DND-41 (cell line): ENCODE data around the gene SPNS3.

Experiments
- ATAC-seq: fragments of 200-7000 bp; cut with Tn5 transposase; 3 replicates; pipeline ENCODE4 v1.9.1; 2021; ENCODE audit warnings: low read depth; ENCODE audit not compliant: insufficient read depth
- DNase-seq: peaks from one replicate; pipeline ENCODE4 v3.0.0-alpha.2; 2020
- H2AFZ ChIP-seq: 2 replicates; pipeline ENCODE4 v1.6.0; 2012; ENCODE audit warnings: low read depth, low read length
- H3K27ac ChIP-seq: 2 replicates; pipeline ENCODE4 v1.5.1; 2012; ENCODE audit warnings: low read length, inconsistent platforms
- H3K27me3 ChIP-seq: fragments of 200-600 bp; sonication (generic); 2 replicates; pipeline ENCODE4 v1.6.0; 2012; ENCODE audit warnings: low read length, mild to moderate bottlenecking, inconsistent platforms; ENCODE audit not compliant: insufficient read depth, poor library complexity
- H3K36me3 ChIP-seq: 2 replicates; pipeline ENCODE4 v1.5.1; 2012; ENCODE audit warnings: low read length, inconsistent platforms; ENCODE audit not compliant: insufficient read depth
- H3K4me1 ChIP-seq: 2 replicates; pipeline ENCODE4 v1.5.1; 2012; ENCODE audit warnings: mild to moderate bottlenecking, low read length; ENCODE audit not compliant: insufficient read depth
- H3K4me2 ChIP-seq: 2 replicates; pipeline ENCODE4 v1.6.0; 2012; ENCODE audit warnings: mild to moderate bottlenecking, moderate library complexity, low read length, inconsistent platforms; ENCODE audit not compliant: insufficient read depth
- H3K4me3 ChIP-seq, 2 experiments: fragments of 200-600 bp in 1 of 2; shearing (Covaris generic) in 1 of 2; 2 replicates each; pipeline ENCODE4 v1.5.1; 2012 to 2016; ENCODE audit warnings: inconsistent platforms in 2 of 2, low read length in 2 of 2, mild to moderate bottlenecking in 2 of 2, low read depth in 1 of 2, moderate library complexity in 1 of 2
- H3K79me2 ChIP-seq: 2 replicates; pipeline ENCODE4 v1.6.0; 2012; ENCODE audit warnings: low read length, inconsistent platforms; ENCODE audit not compliant: insufficient read depth
- H3K9ac ChIP-seq: 2 replicates; pipeline ENCODE4 v1.6.0; 2012; ENCODE audit warnings: low read depth, mild to moderate bottlenecking, inconsistent platforms, low read length, moderate library complexity
- H3K9me3 ChIP-seq: 2 replicates; pipeline ENCODE4 v1.5.1; 2012; ENCODE audit warnings: low read length, moderate library complexity, mild to moderate bottlenecking, inconsistent platforms; ENCODE audit not compliant: insufficient read depth, severe bottlenecking
- H4K20me1 ChIP-seq: 2 replicates; pipeline ENCODE4 v1.6.0; 2012; ENCODE audit warnings: low read length; ENCODE audit not compliant: insufficient read depth
- EZH2 ChIP-seq: IDR thresholded peaks from 3 replicates; pipeline ENCODE4 v1.6.1; 2012; ENCODE audit warnings: borderline replicate concordance, low read depth, mild to moderate bottlenecking, moderate library complexity, low read length, inconsistent platforms; ENCODE audit not compliant: severe bottlenecking
- TF ChIP-seq, protein P1 (sequence below): IDR thresholded peaks from 2 replicates; pipeline ENCODE4 v1.5.1; 2012; ENCODE audit warnings: borderline replicate concordance, low read length, moderate library complexity, mild to moderate bottlenecking; ENCODE audit not compliant: poor library complexity, severe bottlenecking; ENCODE audit errors: extremely low read depth

Gene SPNS3

DNA sequence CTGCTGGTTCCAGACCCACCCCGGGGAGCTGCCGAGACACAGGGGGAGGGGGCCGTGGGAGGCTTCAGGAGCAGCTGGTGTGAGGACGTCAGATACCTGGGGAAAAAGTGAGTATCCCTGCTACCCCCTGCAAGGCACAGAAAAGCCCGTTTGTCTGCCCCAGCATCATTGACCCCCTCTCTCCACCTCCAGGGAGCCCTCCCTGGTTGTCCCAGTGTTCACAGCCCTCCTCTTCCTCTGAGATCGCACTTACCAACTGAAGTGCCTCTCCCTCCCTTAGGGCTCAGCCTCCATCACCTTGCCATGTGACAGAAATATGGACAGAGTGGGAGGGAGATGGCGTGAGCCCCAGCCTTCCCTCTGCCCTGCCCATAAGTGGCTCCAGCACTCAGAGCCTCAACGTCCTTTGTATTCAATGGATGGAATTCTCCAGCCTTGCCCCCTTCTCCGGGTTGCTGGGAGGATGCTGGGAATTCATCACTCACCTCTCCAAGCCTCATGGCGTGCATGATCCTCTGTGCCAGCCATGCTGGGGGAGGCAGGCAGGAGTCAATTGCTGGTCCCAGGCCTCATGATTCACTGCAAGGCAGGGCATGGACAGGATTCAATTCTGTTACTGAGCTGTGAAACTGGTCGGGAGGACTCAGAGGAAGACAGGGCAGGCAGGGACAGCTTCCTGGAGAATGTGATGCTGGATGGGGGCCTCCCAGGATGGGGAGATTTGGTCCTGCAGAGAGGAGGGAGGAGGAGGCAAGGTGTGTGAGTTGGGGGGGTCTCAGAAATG, 14.6 kb downstream of the SPNS3 start:
- Histone ChIP-seq H2AFZ (no peak overlapping the region), H3K79me2 (no peaks in the 10 kb centered on the region), H3K36me3 (peaks cover 27% of the 10 kb centered on the region), H3K4me3 (no peak overlapping the region), H3K4me2 (no peak overlapping the region), H3K9me3 (no peaks in the 10 kb centered on the region), H3K9ac (no peak overlapping the region), H3K27ac (no peak overlapping the region), H3K4me1 (no peaks in the 10 kb centered on the region), H3K27me3 (no peaks in the 10 kb centered on the region), H4K20me1 (peaks cover 17% of the 10 kb centered on the region; the same call in 1 of the 2 replicates)
- ATAC-seq (no peak), DNase-seq (no peak)
- TF ChIP-seq EZH2: no peak
- TF ChIP-seq, protein P1, sequence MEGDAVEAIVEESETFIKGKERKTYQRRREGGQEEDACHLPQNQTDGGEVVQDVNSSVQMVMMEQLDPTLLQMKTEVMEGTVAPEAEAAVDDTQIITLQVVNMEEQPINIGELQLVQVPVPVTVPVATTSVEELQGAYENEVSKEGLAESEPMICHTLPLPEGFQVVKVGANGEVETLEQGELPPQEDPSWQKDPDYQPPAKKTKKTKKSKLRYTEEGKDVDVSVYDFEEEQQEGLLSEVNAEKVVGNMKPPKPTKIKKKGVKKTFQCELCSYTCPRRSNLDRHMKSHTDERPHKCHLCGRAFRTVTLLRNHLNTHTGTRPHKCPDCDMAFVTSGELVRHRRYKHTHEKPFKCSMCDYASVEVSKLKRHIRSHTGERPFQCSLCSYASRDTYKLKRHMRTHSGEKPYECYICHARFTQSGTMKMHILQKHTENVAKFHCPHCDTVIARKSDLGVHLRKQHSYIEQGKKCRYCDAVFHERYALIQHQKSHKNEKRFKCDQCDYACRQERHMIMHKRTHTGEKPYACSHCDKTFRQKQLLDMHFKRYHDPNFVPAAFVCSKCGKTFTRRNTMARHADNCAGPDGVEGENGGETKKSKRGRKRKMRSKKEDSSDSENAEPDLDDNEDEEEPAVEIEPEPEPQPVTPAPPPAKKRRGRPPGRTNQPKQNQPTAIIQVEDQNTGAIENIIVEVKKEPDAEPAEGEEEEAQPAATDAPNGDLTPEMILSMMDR: no peak

DNA sequence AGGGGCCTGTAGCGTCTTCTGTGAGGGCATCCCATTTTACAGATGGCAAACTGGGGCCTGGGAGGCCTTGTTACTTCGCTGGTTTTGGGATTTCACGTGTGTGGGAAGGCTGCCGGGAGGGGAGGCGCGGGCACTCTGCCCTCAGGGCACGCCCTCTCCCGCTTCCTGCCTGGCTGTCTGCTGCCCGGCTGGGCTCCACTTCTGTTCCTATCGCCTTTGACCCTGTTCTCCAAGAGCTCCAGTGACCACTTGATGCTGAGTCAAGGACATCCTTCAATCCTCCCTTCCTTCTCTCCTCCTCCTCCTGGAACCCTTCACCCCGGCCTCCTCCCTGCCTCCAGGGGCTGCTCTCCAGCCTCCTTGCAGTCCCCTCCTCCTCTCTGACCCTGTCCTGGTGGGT, 16.0 kb downstream of the SPNS3 start:
- no peak overlapping the region for H2AFZ ChIP-seq
- no peak overlapping the region for H3K27ac ChIP-seq
- H3K9ac ChIP-seq: no peak overlapping the region
- H4K20me1 ChIP-seq: peaks cover 17% of the 10 kb centered on the region; the same call in 1 of the 2 replicates
- DNase-seq (no peak), ATAC-seq (no peak)
- no peak for TF ChIP-seq EZH2
- TF ChIP-seq, protein P1: no peak
- H3K27me3 ChIP-seq: no peaks in the 10 kb centered on the region
- H3K4me3 ChIP-seq: no peak overlapping the region
- H3K4me2 ChIP-seq: no peak overlapping the region
- no peaks in the 10 kb centered on the region for H3K4me1 ChIP-seq
- no peaks in the 10 kb centered on the region for H3K79me2 ChIP-seq
- peaks cover 36% of the 10 kb centered on the region for H3K36me3 ChIP-seq
- no peaks in the 10 kb centered on the region for H3K9me3 ChIP-seq

DNA sequence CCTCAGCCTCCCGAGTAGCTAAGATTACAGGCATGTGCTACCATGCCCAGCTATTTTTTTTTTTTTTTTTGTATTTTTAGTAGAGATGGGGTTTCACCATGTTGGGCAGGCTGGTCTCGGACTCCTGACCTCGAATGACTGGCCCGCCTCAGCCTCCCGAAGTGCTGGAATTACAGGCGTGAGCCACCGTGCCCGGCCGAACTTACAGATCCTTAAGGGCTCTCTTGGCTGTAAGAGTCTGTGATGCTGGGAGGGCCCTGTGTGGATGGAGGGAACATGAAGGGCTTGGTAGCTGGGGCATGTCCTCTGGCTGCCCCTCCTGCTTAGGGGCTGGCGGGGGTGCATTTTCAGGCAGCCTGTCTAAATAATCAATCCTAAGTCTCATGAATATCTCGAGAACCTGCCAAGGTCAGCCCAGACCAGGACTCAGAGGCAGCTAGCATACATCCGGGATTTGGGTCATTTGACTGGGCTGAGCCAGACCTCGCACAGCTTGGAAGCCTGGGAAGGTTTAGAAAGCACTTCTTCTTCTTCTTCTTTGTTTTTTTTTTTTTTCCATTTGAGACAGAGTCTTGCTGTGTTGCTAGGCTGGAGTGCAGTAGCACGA, 17.1 kb downstream of the SPNS3 start:
- Histone ChIP-seq H2AFZ (no peak overlapping the region), H3K36me3 (peaks cover 40% of the 10 kb centered on the region), H3K27ac (no peak overlapping the region), H4K20me1 (peaks cover 17% of the 10 kb centered on the region; the same call in 1 of the 2 replicates), H3K9ac (no peak overlapping the region), H3K4me2 (no peak overlapping the region), H3K9me3 (no peaks in the 10 kb centered on the region), H3K79me2 (no peaks in the 10 kb centered on the region), H3K27me3 (no peaks in the 10 kb centered on the region), H3K4me3 (no peak overlapping the region), H3K4me1 (no peaks in the 10 kb centered on the region)
- TF ChIP-seq, protein P1: no peak
- TF ChIP-seq EZH2: no peak
- DNase-seq (no peak), ATAC-seq (no peak)
